WTC11 (cell line): ENCODE measurements around the gene KRI1.

Experiments used
- TF ChIP-seq, protein P1 (sequence below): sonication (generic); formaldehyde crosslinking; IDR thresholded peaks from 2 replicates; pipeline ENCODE4 v1.8.1; 2023; ENCODE audit warnings: mild to moderate bottlenecking, missing genetic modification reagents, moderate library complexity
- TF ChIP-seq, protein P2 (sequence below): fragments of 200-600 bp; IDR thresholded peaks from 2 replicates; pipeline ENCODE4 v1.8.0; 2022; ENCODE audit warnings: antibody characterized with exemption

DNA sequence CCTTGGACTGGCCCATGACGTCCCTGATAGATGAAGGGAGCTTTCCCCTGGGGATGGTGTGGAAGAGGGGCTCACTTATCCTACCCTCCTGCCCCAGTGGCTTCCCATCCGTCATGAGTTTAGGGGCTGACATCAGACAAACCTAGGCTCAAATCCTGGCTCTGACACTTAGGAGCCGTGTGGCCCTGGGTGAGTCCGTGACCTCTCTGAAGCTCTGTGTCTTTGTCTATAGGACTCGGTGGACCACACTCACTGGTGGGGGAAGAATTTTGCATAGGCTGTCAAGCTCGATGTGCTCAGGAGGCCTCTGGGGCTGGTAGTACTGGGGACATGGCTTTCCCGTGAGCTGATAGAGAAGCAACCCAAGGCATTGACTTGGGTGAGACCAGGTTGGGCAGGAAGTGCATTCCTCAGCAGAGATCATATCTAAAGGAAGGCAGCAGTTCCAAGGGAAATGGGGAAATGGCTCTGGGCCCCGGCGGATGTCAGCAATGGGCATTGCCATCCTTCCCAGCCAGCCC is 38.7 kb upstream of the KRI1 start:
- TF ChIP-seq, protein P1, sequence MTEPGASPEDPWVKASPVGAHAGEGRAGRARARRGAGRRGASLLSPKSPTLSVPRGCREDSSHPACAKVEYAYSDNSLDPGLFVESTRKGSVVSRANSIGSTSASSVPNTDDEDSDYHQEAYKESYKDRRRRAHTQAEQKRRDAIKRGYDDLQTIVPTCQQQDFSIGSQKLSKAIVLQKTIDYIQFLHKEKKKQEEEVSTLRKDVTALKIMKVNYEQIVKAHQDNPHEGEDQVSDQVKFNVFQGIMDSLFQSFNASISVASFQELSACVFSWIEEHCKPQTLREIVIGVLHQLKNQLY (CRISPR knock-in tag): no peak
- TF ChIP-seq, protein P2, sequence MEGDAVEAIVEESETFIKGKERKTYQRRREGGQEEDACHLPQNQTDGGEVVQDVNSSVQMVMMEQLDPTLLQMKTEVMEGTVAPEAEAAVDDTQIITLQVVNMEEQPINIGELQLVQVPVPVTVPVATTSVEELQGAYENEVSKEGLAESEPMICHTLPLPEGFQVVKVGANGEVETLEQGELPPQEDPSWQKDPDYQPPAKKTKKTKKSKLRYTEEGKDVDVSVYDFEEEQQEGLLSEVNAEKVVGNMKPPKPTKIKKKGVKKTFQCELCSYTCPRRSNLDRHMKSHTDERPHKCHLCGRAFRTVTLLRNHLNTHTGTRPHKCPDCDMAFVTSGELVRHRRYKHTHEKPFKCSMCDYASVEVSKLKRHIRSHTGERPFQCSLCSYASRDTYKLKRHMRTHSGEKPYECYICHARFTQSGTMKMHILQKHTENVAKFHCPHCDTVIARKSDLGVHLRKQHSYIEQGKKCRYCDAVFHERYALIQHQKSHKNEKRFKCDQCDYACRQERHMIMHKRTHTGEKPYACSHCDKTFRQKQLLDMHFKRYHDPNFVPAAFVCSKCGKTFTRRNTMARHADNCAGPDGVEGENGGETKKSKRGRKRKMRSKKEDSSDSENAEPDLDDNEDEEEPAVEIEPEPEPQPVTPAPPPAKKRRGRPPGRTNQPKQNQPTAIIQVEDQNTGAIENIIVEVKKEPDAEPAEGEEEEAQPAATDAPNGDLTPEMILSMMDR: no peak
